GM19035 (cell line): ENCODE data around the gene INTS3.

ENCODE experiments used
- ATAC-seq: cut with Tn5 transposase; IDR thresholded peaks from one replicate; pipeline ENCODE4 v1.9.1; 2021; ENCODE audit not compliant: unreplicated experiment

The INTS3 gene

GRCh38 chr1:153727463-153728304 lies at the start of gene INTS3:
INTS3 (plus strand) TSS chr1:153728050; CDS start chr1:153728635, 585 bp downstream.
- ATAC-seq, result peak; percentile 98

DNA sequence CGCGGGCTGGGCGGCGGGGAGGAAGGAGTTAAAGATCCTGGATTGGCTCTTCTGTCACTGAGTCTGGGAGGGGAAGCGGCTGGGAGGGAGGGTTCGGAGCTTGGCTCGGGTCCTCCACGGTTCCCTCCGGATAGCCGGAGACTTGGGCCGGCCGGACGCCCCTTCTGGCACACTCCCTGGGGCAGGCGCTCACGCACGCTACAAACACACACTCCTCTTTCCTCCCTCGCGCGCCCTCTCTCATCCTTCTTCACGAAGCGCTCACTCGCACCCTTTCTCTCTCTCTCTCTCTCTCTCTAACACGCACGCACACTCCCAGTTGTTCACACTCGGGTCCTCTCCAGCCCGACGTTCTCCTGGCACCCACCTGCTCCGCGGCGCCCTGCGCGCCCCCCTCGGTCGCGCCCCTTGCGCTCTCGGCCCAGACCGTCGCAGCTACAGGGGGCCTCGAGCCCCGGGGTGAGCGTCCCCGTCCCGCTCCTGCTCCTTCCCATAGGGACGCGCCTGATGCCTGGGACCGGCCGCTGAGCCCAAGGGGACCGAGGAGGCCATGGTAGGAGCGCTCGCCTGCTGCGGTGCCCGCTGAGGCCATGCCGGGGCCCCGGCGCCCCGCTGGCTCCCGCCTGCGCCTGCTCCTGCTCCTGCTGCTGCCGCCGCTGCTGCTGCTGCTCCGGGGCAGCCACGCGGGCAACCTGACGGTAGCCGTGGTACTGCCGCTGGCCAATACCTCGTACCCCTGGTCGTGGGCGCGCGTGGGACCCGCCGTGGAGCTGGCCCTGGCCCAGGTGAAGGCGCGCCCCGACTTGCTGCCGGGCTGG lies 49.1 kb upstream of the INTS3 start, which contains the start of gene NPR1:
TSS of gene NPR1 (plus strand) at position 170 of the 818 bp plus-strand sequence. CDS start at position 591, 421 bp downstream.
- ATAC-seq, result no peak

GRCh38 chr1:153679337-153680119 lies 48.3 kb upstream of the INTS3 start:
- no peak for ATAC-seq

DNA sequence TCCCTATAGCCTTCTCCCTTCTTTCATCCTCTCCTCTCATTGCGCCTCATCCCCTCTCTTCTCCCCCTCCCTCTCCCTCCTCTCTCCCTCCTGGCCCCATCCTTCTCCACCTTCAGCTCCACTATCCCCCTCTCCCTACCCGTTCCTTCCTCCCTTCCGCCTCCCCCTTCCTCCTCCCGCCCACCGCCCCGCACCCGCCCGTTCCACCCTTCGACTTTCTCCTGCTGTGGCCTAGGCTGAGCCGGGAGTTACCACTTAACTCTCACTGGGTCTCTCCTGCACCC lies 47.8 kb upstream of the INTS3 start:
- ATAC-seq, result no peak

- ATAC-seq, result no peak
These were observed 45.1 kb upstream of the INTS3 start for GRCh38 chr1:153682730-153683129.

- no peak for ATAC-seq
These were observed 44.0 kb upstream of the INTS3 start for GRCh38 chr1:153683854-153684253.

DNA sequence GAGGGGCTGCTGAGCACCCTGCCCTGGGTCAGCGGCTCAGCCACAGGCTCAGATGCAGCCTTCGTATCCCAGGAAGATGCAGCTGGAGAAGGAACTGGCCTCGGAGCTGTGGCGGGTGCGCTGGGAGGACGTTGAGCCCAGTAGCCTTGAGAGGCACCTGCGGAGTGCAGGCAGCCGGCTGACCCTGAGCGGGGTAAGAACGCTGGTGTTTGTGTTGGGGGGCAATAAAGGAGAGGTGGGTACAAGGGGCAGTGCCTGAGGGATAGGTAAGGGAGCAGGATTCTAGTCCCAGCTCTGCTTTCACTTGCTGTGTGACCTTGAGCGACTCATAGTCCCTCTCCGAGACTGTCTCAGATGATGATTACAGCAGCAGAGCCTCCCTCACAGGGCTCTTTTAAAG lies 43.0 kb upstream of the INTS3 start:
- ATAC-seq, result no peak

- ATAC-seq, result no peak
These were observed 42.1 kb upstream of the INTS3 start for GRCh38 chr1:153685544-153686340.

DNA sequence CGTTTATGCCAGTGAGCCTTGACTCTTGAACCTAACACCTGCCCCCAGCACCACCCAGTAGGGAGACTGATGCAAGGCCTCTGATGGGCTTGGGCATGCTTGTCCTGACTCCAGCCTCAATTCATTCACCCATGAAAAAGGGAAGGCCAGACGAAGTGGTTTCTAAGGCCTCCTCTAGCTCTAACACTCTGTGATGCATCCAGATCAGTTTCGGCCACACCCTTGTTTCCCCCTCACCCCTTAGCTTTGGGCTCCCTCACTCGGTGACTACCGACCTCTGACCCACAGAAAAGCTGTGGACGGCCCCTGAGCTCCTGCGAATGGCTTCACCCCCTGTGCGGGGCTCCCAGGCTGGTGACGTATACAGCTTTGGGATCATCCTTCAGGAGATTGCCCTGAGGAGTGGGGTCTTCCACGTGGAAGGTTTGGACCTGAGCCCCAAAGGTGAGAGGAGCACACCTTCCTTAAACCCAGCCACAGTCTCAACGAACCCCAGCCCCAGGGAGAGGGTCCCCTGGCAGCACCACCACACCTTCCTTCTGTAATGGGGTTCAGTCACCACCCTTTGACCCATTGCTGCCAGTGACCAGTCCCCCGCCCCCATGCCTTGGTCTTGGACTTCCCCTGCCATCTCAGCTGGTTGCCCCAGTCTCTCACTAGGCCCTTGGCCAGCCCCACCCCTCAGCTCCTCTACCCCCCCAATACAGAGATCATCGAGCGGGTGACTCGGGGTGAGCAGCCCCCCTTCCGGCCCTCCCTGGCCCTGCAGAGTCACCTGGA lies 40.3 kb upstream of the INTS3 start:
- no peak for ATAC-seq

GRCh38 chr1:153688276-153688675 lies 39.6 kb upstream of the INTS3 start:
- no peak for ATAC-seq

GRCh38 chr1:153688736-153689328 lies 39.0 kb upstream of the INTS3 start:
- no peak for ATAC-seq

DNA sequence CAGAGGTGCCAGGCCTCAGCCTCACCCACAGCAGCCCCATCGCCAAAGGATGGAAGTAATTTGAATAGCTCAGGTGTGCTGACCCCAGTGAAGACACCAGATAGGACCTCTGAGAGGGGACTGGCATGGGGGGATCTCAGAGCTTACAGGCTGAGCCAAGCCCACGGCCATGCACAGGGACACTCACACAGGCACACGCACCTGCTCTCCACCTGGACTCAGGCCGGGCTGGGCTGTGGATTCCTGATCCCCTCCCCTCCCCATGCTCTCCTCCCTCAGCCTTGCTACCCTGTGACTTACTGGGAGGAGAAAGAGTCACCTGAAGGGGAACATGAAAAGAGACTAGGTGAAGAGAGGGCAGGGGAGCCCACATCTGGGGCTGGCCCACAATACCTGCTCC lies 34.4 kb upstream of the INTS3 start:
- no peak for ATAC-seq

DNA sequence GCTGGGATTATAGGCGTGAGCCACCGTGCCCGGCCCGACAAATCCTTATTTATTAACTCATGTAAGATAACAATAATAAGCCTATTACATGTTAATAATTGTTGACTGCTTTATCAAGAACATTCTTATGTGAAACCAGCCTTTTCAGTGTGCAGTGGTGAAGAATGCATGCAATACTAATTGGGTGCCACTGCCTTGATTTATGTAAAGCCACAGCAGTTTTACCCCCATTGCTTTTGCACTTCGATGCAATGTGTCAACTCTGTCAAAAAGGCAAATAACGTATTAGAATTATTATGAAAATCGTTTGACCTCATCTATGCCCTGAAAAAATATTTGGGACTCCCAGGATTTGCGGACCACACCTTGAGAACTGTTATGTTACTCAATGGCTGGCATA lies 31.1 kb upstream of the INTS3 start:
- ATAC-seq, result no peak

GRCh38 chr1:153697191-153698019 lies 30.4 kb upstream of the INTS3 start:
- no peak for ATAC-seq

DNA sequence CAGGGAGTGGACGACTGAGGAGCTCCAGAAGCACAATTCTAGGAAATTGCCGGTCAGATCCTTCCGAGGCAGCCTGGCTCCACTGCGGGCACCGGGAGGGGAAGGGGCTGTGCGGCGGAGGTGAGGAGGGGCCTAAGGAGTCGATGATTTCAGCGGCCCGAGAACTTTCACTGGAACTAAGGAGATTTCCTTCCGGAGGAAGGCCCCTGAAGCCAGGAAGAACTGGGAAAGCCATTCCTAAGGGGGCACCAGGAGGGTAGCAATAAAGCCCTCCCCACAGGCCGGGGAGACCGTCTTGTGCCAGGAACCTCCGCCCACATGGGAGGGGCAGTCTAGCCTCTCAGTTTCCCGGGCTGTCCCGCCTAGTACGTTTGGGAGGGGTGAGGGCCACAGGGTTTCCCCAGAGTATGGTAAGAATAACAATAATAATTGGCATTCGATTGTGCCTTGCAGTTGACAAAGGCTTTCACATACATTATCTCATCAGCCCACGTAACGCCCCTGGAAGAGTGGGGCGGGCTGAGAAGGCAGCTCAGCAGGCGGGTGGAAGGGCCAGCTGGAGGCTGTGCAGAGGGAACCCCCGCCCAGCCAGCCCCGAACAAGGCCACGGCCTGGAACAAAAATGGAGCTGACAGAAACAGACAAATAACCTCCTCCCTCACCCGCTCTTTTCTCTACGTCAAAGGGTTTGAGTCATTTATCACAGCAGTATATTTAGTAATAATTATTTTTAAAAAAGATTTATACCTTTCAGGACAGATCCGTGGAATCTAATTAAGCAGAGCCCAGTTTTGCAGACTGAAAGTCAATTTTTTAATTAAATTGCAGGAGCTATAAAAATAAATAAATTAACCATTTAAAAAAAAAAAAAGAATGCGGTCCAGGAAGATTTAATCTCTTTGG lies 29.6 kb upstream of the INTS3 start:
- ATAC-seq, result no peak

DNA sequence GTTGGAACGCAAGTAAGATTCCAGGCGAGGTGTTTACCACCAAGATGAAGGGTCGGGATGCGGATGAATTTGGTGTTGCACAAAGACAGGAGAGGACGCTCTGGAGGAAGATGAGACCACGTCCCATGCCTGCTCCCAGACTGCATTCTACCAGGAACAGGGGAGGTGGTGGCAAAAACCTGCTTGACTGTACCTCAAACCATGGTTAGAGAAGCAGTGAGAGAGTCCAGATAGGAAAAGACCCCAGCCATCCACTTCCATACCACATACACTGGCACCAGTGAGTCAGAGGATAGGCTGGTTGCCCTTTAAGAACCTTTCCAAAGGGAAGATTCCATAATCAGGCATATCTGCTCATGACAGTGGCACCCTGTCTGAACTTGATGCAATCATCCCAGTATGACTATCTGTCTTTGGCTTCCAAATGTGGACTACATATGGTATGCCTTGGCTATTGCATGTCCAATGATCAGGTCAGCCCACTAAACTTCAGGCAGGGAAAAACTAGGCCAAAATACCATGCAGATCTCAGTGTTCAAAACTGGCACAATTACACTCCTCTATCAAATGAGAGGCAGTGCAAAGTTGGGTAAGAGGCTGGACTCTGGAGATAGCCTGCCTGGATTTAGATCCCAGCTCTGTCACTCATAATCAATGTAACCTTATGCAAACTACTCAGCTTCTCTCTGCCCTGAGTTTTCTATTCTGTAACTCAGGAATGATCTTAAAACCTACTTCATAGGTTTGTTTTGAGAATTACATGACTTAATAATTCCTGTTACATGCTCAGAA lies 28.7 kb upstream of the INTS3 start:
- no peak for ATAC-seq

DNA sequence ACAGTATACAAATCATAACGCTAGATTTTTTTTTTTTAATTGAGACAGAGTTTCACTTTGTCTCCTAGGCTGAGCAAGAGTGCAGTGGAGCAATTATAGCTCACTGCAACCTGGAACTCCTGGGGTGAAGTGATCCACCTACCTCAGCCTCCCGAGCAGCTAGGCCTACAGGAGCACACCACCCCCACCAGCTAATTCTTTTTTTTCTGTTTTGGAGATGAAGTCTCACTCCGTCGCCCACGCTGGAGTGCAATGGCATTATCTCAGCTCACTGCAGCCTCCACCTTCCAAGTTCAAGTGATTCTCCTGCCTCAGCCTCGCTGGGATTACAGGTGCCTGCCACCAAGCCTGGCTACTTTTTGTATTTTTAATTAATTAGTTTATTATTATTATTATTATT lies 28.1 kb upstream of the INTS3 start:
- ATAC-seq, result no peak
